Endothelial cell of umbilical vein (primary cell): ENCODE measurements around the gene TFDP2. TPM values are rescaled to one million over a fixed set of nuclear protein-coding genes. Genes with fewer than 3 reads are reported as not detected.

Experiments used
- BruUV-seq: library from RNA; stranded (reverse); fragments of 400-500 nt; replicated peaks from 2 replicates; lab custom pipeline; 2021; lab: Mats Ljungman, UMichigan
- CTCF ChIA-PET: fragments of 300-600, 350-600 bp; sonication (Branson Sonifier 250); formaldehyde crosslinking; loops from one replicate; lab custom pipeline; 2021; ENCODE audit warnings: antibody characterized with exemption, inconsistent platforms; lab: Charles Lee
- POLR2A ChIA-PET: fragments of 300-600, 350-600 bp; sonication (Branson Sonifier 250); formaldehyde crosslinking; loops from one replicate; lab custom pipeline; 2021; ENCODE audit warnings: antibody characterized with exemption, inconsistent platforms; lab: Charles Lee
- DNase-seq: peaks from one replicate; pipeline ENCODE4 v3.0.0-alpha.2; 2011; ENCODE audit warnings: low read depth, low spot score
- FAIRE-seq: peaks from 2 replicates; lab custom pipeline; 2011; peaks lifted over from hg19 to GRCh38; lab: Jason Lieb, UNC
- H2AFZ ChIP-seq: 2 replicates; pipeline ENCODE4 v1.6.0; 2012; ENCODE audit warnings: low read depth, low read length, control low read depth, inconsistent platforms
- H3K27ac ChIP-seq: 2 replicates; pipeline ENCODE4 v1.5.1; 2011; ENCODE audit warnings: low read depth, mild to moderate bottlenecking, control low read depth, low read length, moderate library complexity; ENCODE audit not compliant: insufficient read depth
- H3K27me3 ChIP-seq, 2 experiments: 2 replicates each; pipeline versions ENCODE4 v1.6.0 to v1.6.1; 2011; ENCODE audit warnings: low read length in 2 of 2, mixed read lengths in 1 of 2; ENCODE audit not compliant: control insufficient read depth in 2 of 2, insufficient read depth in 2 of 2
- H3K36me3 ChIP-seq, 2 experiments: 2 replicates in 1 of 2; 3 replicates in 1 of 2; pipeline ENCODE4 v1.5.1; 2011; ENCODE audit warnings: low read length in 2 of 2, mild to moderate bottlenecking in 1 of 2, moderate library complexity in 1 of 2; ENCODE audit not compliant: control insufficient read depth in 2 of 2, insufficient read depth in 2 of 2; ENCODE audit errors: extremely low read depth in 1 of 2
- H3K4me1 ChIP-seq: 3 replicates; pipeline ENCODE4 v1.5.1; 2011; ENCODE audit warnings: mild to moderate bottlenecking, low read length; ENCODE audit not compliant: control insufficient read depth, insufficient read depth; ENCODE audit errors: extremely low read depth
- H3K4me2 ChIP-seq: 2 replicates; pipeline ENCODE4 v1.6.1; 2011; ENCODE audit warnings: low read length, control low read depth, mixed read lengths; ENCODE audit not compliant: insufficient read depth
- H3K4me3 ChIP-seq, 3 experiments: fragments of 200-600 bp in 1 of 3; sonication (generic), shearing (Covaris generic) in 1 of 3; replicated peaks in 1 of 3; 2 replicates each; pipeline ENCODE4 v1.5.1; 2011 to 2016; ENCODE audit warnings: control low read depth in 3 of 3, low read length in 3 of 3, mild to moderate bottlenecking in 2 of 3, inconsistent platforms in 1 of 3, low read depth in 1 of 3, moderate library complexity in 1 of 3; ENCODE audit not compliant: insufficient read depth in 1 of 3
- H3K79me2 ChIP-seq: 2 replicates; pipeline ENCODE4 v1.6.0; 2012; ENCODE audit warnings: low read length, inconsistent platforms; ENCODE audit not compliant: control insufficient read depth, insufficient read depth
- H3K9ac ChIP-seq: replicated peaks from 2 replicates; pipeline ENCODE3; 2011; ENCODE audit warnings: low read length, control low read depth; ENCODE audit not compliant: insufficient read depth; ENCODE audit errors: extremely low read depth
- H3K9me1 ChIP-seq: replicated peaks from 3 replicates; pipeline ENCODE4 v1.6.0; 2011; ENCODE audit warnings: mild to moderate bottlenecking, low read length; ENCODE audit not compliant: control insufficient read depth, insufficient read depth; ENCODE audit errors: extremely low read depth
- H3K9me3 ChIP-seq: replicated peaks from 2 replicates; pipeline ENCODE4 v1.5.1; 2012; ENCODE audit warnings: low read length, inconsistent platforms; ENCODE audit not compliant: control insufficient read depth, insufficient read depth
- H4K20me1 ChIP-seq: replicated peaks from 2 replicates; pipeline ENCODE3; 2011; ENCODE audit warnings: mild to moderate bottlenecking, low read length; ENCODE audit not compliant: control insufficient read depth, insufficient read depth; ENCODE audit errors: extremely low read depth
- CTCF ChIP-seq, 2 donors: IDR thresholded peaks; 1 replicate in 1 of 2; 2 replicates in 1 of 2; pipeline ENCODE4 v1.5.1; 2011; ENCODE audit warnings: low read length in 2 of 2, mild to moderate bottlenecking in 2 of 2, moderate library complexity in 2 of 2, control low read depth in 1 of 2, inconsistent platforms in 1 of 2, low read depth in 1 of 2; ENCODE audit not compliant: insufficient read depth in 1 of 2; ENCODE audit errors: extremely low read depth in 1 of 2
- EZH2 ChIP-seq: IDR thresholded peaks from 2 replicates; pipeline ENCODE4 v1.6.1; 2012; ENCODE audit warnings: borderline replicate concordance, low read depth, mild to moderate bottlenecking, moderate library complexity, low read length, inconsistent platforms; ENCODE audit not compliant: severe bottlenecking
- MAX ChIP-seq: IDR thresholded peaks from 2 replicates; pipeline ENCODE4 v1.6.1; 2011; ENCODE audit not compliant: insufficient read depth, insufficient read length
- dilution Hi-C: fragments of 300-500 bp; cut with MboI; formaldehyde crosslinking; loops from one replicate; pipeline ENCODE4 v1.15.0; 2019; ENCODE audit warnings: low sequenced_read_pairs; ENCODE audit not compliant: extremely low pct_ligation_motif_present
- intact Hi-C: fragments of 100-400 bp; cut with micrococcal nuclease; formaldehyde crosslinking; loops from one replicate; pipeline ENCODE4 v1.10.0; 2022
- polyA plus RNA-seq, 4 experiments: library from polyadenylated mRNA; depleted of rRNA in 3 of 4; stranded (reverse) in 3 of 4; unstranded in 1 of 4; fragments of >200 nt; gene quantifications; 2 replicates each; pipeline versions ENCODE4 v1.2.1 to v1.2.3, GENCODE V29; 2011 to 2012; ENCODE audit warnings: missing spikeins in 1 of 4
- total RNA-seq: library from RNA; stranded (reverse); gene quantifications from 2 replicates; pipeline ENCODE4 v1.2.3, GENCODE V29; 2021

The TFDP2 gene
- total and polyA plus RNA-seq, 2 donors (not counting 3 experiments of a cell fraction or from before 2014, with no cell fraction given): 8.5 to 21.5 TPM

DNA sequence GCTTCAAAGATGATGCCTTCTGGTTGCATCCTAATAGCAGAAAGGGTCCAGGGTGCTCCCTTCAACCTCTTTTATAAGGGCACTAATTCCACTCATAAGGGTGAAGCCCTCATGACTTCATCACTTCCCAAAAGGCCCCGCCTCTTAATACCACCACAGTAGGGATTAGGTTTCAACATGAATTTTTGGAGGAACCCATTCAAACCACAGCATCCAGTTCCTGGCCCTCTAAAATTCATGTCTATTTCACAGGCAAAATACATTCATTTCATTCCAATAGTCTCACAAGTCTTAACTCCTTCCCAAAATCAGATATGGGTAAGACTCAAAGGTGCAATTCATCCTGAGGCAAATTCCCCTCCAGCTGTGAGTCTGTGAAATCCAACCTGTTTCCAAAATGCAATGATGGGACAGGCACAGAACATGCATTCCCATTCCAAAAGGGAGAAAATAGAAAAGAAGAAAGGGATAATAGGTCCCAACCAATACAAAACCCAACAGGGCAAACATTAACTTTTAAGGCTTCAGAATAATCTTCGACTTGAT lies 148.9 kb downstream of the TFDP2 start:
- intact Hi-C loops: no loop called here
- FAIRE-seq (no peak), DNase-seq (no peak)
- no TSS peak for BruUV-seq
- no peaks in the 10 kb centered on the region for H3K4me1 ChIP-seq
- dilution Hi-C loops: no loop called here
- no peaks in the 10 kb centered on the region for H3K79me2 ChIP-seq
- H3K9ac ChIP-seq: no peak overlapping the region
- H3K4me3 ChIP-seq: no peak overlapping the region
- no peaks in the 10 kb centered on the region for H3K9me3 ChIP-seq
- TF ChIP-seq MAX: no peak
- no peak for TF ChIP-seq CTCF (IDR thresholded peaks at IDR 0.05; ENCODE audit: extremely low read depth in 1 of 2, insufficient read depth in 1 of 2, low read depth in 1 of 2, low read length in 2 of 2)
- no peak overlapping the region for H3K4me2 ChIP-seq
- H3K27ac ChIP-seq: no peak overlapping the region
- no peaks in the 10 kb centered on the region for H4K20me1 ChIP-seq
- no peaks in the 10 kb centered on the region for H3K27me3 ChIP-seq
- POLR2A ChIA-PET: no interaction called here
- H3K36me3 ChIP-seq: no peaks in the 10 kb centered on the region
- no peak overlapping the region for H2AFZ ChIP-seq
- CTCF ChIA-PET: no interaction called here
- H3K9me1 ChIP-seq: no peaks in the 10 kb centered on the region

- Histone ChIP-seq H3K27ac (no peak overlapping the region), H3K79me2 (no peaks in the 10 kb centered on the region), H3K4me2 (no peak overlapping the region), H3K4me1 (no peaks in the 10 kb centered on the region), H3K4me3 (no peak overlapping the region), H3K36me3 (no peaks in the 10 kb centered on the region), H2AFZ (no peak overlapping the region), H3K9me1 (no peaks in the 10 kb centered on the region), H3K9ac (no peak overlapping the region), H4K20me1 (no peaks in the 10 kb centered on the region), H3K27me3 (no peaks in the 10 kb centered on the region), H3K9me3 (no peaks in the 10 kb centered on the region)
- ChIA-PET CTCF (no interaction called here), POLR2A (no interaction called here)
- peak in 1 of 2 donors; percentile 8 for TF ChIP-seq CTCF (IDR thresholded peaks at IDR 0.05; ENCODE audit: extremely low read depth in 1 of 2, insufficient read depth in 1 of 2, low read depth in 1 of 2, low read length in 2 of 2)
- no peak for TF ChIP-seq EZH2
- DNase-seq (peak; percentile 19), FAIRE-seq (peak; percentile 44)
- intact Hi-C loops (loop anchor here (1.0 to 10.0 kb wide), 6 partner anchors 36 to 538 kb away; partner anchors contain the start of gene RNF7), dilution Hi-C loops (no loop called here)
- BruUV-seq: no TSS peak
Observed at GRCh38 chr3:141998669-141999290, 150.6 kb downstream of the TFDP2 start.
